Loucy (cell line): ENCODE results near the gene DRAM2.
"Not testable (repeated sequence)": the region's sequence is repeated elsewhere in the genome, so short reads cannot be mapped to it uniquely, and the experiment has no call there.

ENCODE experiments used
- H2AFZ ChIP-seq: fragments of 200-600 bp; sonication (generic); 2 replicates; pipeline ENCODE4 v1.6.0; 2016; ENCODE audit warnings: antibody characterized with exemption, mild to moderate bottlenecking, low read length, moderate library complexity
- H3F3A ChIP-seq: fragments of 200-600 bp; 2 replicates; pipeline ENCODE4 v1.6.0; 2016; ENCODE audit warnings: antibody characterized with exemption, low read depth, mild to moderate bottlenecking
- H3K27me3 ChIP-seq: fragments of 200-600 bp; sonication (generic); 2 replicates; pipeline ENCODE4 v1.6.1; 2014; ENCODE audit warnings: low read length, mild to moderate bottlenecking; ENCODE audit not compliant: insufficient read depth, poor library complexity, severe bottlenecking
- H3K36me3 ChIP-seq: fragments of 200-600 bp; sonication (generic); 2 replicates; pipeline ENCODE4 v1.6.1; 2016; ENCODE audit warnings: low read length; ENCODE audit not compliant: insufficient read depth
- H3K4me1 ChIP-seq: fragments of 200-600 bp; sonication (generic); 2 replicates; pipeline ENCODE4 v1.5.1; 2014; ENCODE audit warnings: low read length, mild to moderate bottlenecking; ENCODE audit not compliant: insufficient read depth, poor library complexity, severe bottlenecking
- H3K4me2 ChIP-seq: fragments of 200-600 bp; sonication (generic); 2 replicates; pipeline ENCODE4 v1.6.0; 2014; ENCODE audit warnings: antibody characterized with exemption, low read length, low read depth, mild to moderate bottlenecking; ENCODE audit not compliant: poor library complexity, severe bottlenecking
- H3K4me3 ChIP-seq: fragments of 200-600 bp; sonication (generic); 2 replicates; pipeline ENCODE4 v1.5.1; 2014; ENCODE audit warnings: low read length, mild to moderate bottlenecking, mixed read lengths; ENCODE audit not compliant: poor library complexity, severe bottlenecking
- H3K79me2 ChIP-seq: fragments of 200-600 bp; sonication (generic); 2 replicates; pipeline ENCODE4 v1.6.1; 2014; ENCODE audit warnings: low read length; ENCODE audit not compliant: insufficient read depth
- H3K9ac ChIP-seq: fragments of 200-600 bp; sonication (generic); 2 replicates; pipeline ENCODE4 v1.6.0; 2014; ENCODE audit warnings: mild to moderate bottlenecking, low read depth, low read length, moderate library complexity; ENCODE audit not compliant: poor library complexity, severe bottlenecking
- H3K9me2 ChIP-seq: fragments of 200-600 bp; sonication (generic); replicated peaks from 2 replicates; pipeline ENCODE4 v1.6.1; 2016; ENCODE audit warnings: low read depth, low read length, mixed read lengths
- H3K9me3 ChIP-seq: fragments of 200-600 bp; sonication (generic); 2 replicates; pipeline ENCODE4 v1.6.1; 2014; ENCODE audit warnings: mild to moderate bottlenecking, antibody characterized with exemption, low read length, low read depth; ENCODE audit not compliant: insufficient read depth
- H4K20me1 ChIP-seq: fragments of 200-600 bp; sonication (generic); 2 replicates; pipeline ENCODE4 v1.6.0; 2014; ENCODE audit warnings: antibody characterized with exemption, low read length, mild to moderate bottlenecking; ENCODE audit not compliant: insufficient read depth, poor library complexity, severe bottlenecking
- EZH2phosphoT487 ChIP-seq: fragments of 200-600 bp; IDR thresholded peaks from 2 replicates; pipeline ENCODE4 v1.6.1; 2018; ENCODE audit warnings: antibody characterized with exemption, mild to moderate bottlenecking, moderate library complexity, borderline replicate concordance
- TF ChIP-seq, protein P1 (sequence below): fragments of 200-600 bp; sonication (generic); conservative IDR thresholded peaks from 2 replicates; pipeline ENCODE4 v1.5.1; 2014; ENCODE audit warnings: mild to moderate bottlenecking, antibody characterized with exemption, low read length

Gene DRAM2

DNA sequence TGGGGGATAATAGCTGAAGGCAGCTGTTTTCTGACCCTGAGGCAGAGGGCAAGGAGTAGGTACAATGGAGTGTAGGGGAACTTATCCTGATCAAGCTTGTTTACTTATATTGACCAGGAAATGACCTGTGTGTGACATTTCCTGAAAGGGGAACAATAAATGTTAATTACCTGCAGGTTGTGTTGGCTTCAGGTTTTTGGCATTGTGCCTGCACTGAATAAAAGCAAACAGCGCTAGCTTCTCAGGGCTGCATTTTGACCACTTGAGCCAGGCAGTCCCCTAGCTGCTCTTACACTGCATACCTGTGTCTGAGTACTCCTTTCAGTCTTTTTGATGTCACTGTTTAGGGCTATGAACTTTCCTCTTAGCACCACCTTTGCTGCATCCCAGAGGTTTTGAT is 40.6 kb downstream of the DRAM2 start:
- H3K79me2 ChIP-seq = no peaks in the 10 kb centered on the region
- H3K9me3 ChIP-seq = no peaks in the 10 kb centered on the region
- H2AFZ ChIP-seq = no peak overlapping the region

DNA sequence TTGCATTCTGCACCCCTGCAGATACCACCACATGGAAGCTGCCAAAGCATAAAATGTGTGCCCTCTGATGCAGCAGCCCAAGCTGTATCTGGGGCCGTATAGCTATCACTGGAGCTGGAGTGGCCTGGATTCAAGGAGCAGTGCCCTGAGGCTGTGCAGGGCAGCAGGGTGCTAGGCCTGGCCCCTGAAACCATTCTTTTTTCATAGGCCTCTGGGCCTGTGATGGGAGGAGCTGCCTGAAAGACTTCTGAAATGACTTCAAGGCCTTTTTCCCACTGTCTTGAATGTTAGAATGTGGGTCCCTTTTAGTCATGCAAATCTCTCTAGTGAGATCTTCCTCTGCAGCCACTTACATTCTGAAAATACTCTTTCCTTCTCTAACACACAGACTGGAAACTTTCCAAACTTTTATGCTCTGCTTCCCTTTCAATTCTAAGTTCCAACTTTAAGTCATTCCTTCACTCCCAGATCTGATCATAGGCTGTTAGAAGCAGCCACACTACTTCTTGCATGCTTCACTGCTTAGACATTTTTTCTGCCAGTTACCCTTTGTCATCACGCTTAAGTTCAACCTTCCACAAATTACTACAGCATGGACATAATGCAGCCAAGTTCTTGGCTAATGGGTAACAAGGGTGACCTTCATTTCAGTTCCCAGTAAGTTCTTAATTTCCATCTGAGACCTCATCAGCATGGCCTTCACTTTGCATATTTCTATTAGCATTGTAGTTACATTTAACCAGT is 42.4 kb downstream of the DRAM2 start:
- Histone ChIP-seq H3K79me2 (no peaks in the 10 kb centered on the region), H2AFZ (no peak overlapping the region), H3K9ac (no peak overlapping the region), H4K20me1 (no peaks in the 10 kb centered on the region), H3K4me3 (no peak overlapping the region), H3K27me3 (no peaks in the 10 kb centered on the region), H3K36me3 (no peaks in the 10 kb centered on the region), H3K4me1 (no peaks in the 10 kb centered on the region), H3K4me2 (no peak overlapping the region), H3K9me3 (no peaks in the 10 kb centered on the region), H3F3A (no peaks in the 10 kb centered on the region), H3K9me2 (no peaks in the 10 kb centered on the region)
- TF ChIP-seq, protein P1, sequence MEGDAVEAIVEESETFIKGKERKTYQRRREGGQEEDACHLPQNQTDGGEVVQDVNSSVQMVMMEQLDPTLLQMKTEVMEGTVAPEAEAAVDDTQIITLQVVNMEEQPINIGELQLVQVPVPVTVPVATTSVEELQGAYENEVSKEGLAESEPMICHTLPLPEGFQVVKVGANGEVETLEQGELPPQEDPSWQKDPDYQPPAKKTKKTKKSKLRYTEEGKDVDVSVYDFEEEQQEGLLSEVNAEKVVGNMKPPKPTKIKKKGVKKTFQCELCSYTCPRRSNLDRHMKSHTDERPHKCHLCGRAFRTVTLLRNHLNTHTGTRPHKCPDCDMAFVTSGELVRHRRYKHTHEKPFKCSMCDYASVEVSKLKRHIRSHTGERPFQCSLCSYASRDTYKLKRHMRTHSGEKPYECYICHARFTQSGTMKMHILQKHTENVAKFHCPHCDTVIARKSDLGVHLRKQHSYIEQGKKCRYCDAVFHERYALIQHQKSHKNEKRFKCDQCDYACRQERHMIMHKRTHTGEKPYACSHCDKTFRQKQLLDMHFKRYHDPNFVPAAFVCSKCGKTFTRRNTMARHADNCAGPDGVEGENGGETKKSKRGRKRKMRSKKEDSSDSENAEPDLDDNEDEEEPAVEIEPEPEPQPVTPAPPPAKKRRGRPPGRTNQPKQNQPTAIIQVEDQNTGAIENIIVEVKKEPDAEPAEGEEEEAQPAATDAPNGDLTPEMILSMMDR = no peak
- no peak for TF ChIP-seq EZH2phosphoT487

More for the DNA sequence above, 40.6 kb downstream of the DRAM2 start:
- Histone ChIP-seq H4K20me1 (no peaks in the 10 kb centered on the region), H3K4me3 (no peak overlapping the region), H3K4me1 (no peaks in the 10 kb centered on the region), H3K4me2 (no peak overlapping the region), H3F3A (no peaks in the 10 kb centered on the region), H3K27me3 (no peaks in the 10 kb centered on the region), H3K36me3 (no peaks in the 10 kb centered on the region), H3K9me2 (no peaks in the 10 kb centered on the region), H3K9ac (no peak overlapping the region)
- TF ChIP-seq EZH2phosphoT487 = no peak
- TF ChIP-seq, protein P1 = no peak

DNA sequence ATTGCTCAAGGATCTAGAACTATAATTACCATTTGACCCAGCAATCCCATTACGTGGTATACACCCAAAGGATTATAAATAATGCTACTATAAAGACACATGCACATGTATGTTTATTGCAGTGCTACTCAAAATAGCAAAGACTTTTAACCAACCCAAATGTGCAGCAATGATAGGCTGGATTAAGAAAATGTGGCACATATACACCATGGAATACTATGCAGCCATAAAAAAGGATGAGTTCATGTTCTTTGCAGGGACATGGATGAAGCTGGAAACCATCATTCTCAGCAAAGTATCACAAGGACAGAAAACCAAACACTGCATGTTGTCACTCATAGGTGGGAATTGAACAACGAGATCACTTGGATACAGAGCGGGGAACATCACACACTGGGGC is 44.5 kb downstream of the DRAM2 start:
- not testable (repeated sequence) for H3K9me2 ChIP-seq, H3F3A ChIP-seq, H3K9ac ChIP-seq, H3K27me3 ChIP-seq, H3K4me3 ChIP-seq, H3K36me3 ChIP-seq, H3K4me2 ChIP-seq, H3K9me3 ChIP-seq, H3K4me1 ChIP-seq, H2AFZ ChIP-seq, H3K79me2 ChIP-seq, H4K20me1 ChIP-seq

DNA sequence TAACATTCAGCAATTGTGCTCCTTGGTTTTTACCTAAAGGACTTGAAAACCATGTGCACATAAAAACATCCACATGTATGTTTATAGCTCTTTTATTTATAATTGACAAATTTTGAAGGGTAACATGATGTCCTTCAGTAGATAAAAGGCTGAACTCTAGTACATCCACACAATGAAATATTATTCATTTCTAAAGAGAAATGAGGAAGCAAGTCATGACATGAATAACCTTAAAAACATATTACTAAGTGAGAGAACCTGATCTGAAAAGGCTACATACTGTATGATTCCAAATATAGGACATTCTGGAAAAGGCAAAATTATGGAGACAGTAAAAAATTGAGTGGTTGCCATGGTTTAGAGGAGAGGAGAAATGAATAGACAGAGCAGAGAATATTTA is 50.3 kb downstream of the DRAM2 start:
- Histone ChIP-seq H3K79me2 (no peaks in the 10 kb centered on the region), H3F3A (no peaks in the 10 kb centered on the region), H3K9ac (no peak overlapping the region), H3K36me3 (no peaks in the 10 kb centered on the region), H3K4me3 (no peak overlapping the region), H2AFZ (no peak overlapping the region), H3K9me2 (0 out of 2 replicates have a peak, but pooled peaks cover 3% of the 10 kb centered on the region), H3K4me2 (no peak overlapping the region), H3K9me3 (no peaks in the 10 kb centered on the region), H3K27me3 (no peaks in the 10 kb centered on the region), H4K20me1 (no peaks in the 10 kb centered on the region), H3K4me1 (no peaks in the 10 kb centered on the region)
- TF ChIP-seq, protein P1 = no peak
- TF ChIP-seq EZH2phosphoT487 = no peak
